IPS DF 6.9 (cell line): ENCODE measurements around the gene TENT5A.

Source experiments
- DNase-seq: peaks from one replicate; pipeline ENCODE4 v3.0.0-alpha.2; 2013; ENCODE audit warnings: low read depth, low spot score
- H3K27ac ChIP-seq: one replicate; pipeline ENCODE4 v1.5.1; 2013; ENCODE audit warnings: low read length, control low read depth
- H3K27me3 ChIP-seq: 2 replicates; pipeline ENCODE4 v1.6.1; 2013; ENCODE audit warnings: mild to moderate bottlenecking, low read length; ENCODE audit not compliant: control insufficient read depth, insufficient read depth
- H3K36me3 ChIP-seq: 2 replicates; pipeline ENCODE4 v1.6.1; 2013; ENCODE audit warnings: low read length; ENCODE audit not compliant: control insufficient read depth, insufficient read depth
- H3K4me1 ChIP-seq: 2 replicates; pipeline ENCODE4 v1.6.1; 2013; ENCODE audit warnings: low read length; ENCODE audit not compliant: control insufficient read depth, insufficient read depth
- H3K4me3 ChIP-seq: 2 replicates; pipeline ENCODE4 v1.5.1; 2013; ENCODE audit warnings: mild to moderate bottlenecking, low read length
- H3K9me3 ChIP-seq: 2 replicates; pipeline ENCODE4 v1.6.1; 2013; ENCODE audit warnings: low read length, inconsistent platforms; ENCODE audit not compliant: control insufficient read depth, insufficient read depth
- WGBS: extraction: QIAGEN DNeasy Blood & Tissue Kit; methylation state at CpG from one replicate; pipeline ENCODE4 v1.1.7; 2013; ENCODE audit warnings: mixed read lengths, missing lambda C conversion rate; ENCODE audit not compliant: insufficient read length, insufficient coverage; 5-methylcytosine and 5-hydroxymethylcytosine counted together

The TENT5A gene

DNA sequence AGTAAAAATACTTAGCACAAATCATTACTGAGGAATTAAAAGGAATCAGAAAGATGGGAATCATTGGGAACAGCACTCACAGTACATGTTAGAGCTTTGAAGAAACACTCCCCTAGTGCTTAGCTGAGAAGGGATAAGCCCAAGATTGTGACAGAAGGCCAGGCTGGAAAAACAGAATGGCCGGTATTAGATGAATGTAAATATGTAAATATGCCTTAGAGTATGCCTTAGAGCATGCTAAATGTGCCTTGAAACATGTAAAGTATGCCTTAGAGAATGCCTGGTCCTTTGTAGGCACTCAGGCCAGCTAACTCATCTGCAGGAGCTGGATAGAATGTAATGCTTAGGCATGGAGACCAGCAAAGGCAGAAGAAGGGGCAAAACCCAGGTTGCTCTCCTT is 10.6 kb upstream of the TENT5A start:
- DNase-seq, result no peak
- no CpG with 5 or more reads among the region's 1 CpG for WGBS
- no peak overlapping the region for H3K4me3 ChIP-seq
- no peak overlapping the region for H3K27ac ChIP-seq
- H3K9me3 ChIP-seq, result peaks cover 1% of the 10 kb centered on the region; the same call in 1 of the 2 replicates
- no peaks in the 10 kb centered on the region for H3K36me3 ChIP-seq
- no peaks in the 10 kb centered on the region for H3K4me1 ChIP-seq
- no peaks in the 10 kb centered on the region for H3K27me3 ChIP-seq

DNA sequence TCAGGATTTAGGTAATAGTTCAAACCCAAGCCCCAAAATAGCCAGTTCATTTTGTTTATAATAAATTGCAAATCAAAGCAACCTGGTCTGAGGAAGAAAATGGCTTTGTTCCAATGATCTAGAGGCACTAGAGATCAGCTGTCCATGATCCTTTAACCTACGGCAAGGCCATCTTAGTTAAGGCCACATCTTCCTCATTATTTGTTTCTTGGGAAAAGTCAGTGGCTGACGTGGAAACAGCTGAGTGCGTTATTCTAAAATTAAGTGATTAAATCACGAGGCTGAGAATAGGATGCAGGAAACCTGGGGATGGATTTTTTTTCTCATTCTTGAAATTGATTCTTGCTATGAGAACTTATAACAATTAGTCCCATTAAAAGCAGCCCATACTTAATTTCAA is 10.1 kb upstream of the TENT5A start:
- peaks cover 1% of the 10 kb centered on the region; the same call in 1 of the 2 replicates for H3K9me3 ChIP-seq
- H3K4me3 ChIP-seq, result no peak overlapping the region
- H3K4me1 ChIP-seq, result no peaks in the 10 kb centered on the region
- no peaks in the 10 kb centered on the region for H3K27me3 ChIP-seq
- no peak overlapping the region for H3K27ac ChIP-seq
- no peaks in the 10 kb centered on the region for H3K36me3 ChIP-seq
- DNase-seq, result no peak
- WGBS, result no CpG with 5 or more reads among the region's 4 CpGs

DNA sequence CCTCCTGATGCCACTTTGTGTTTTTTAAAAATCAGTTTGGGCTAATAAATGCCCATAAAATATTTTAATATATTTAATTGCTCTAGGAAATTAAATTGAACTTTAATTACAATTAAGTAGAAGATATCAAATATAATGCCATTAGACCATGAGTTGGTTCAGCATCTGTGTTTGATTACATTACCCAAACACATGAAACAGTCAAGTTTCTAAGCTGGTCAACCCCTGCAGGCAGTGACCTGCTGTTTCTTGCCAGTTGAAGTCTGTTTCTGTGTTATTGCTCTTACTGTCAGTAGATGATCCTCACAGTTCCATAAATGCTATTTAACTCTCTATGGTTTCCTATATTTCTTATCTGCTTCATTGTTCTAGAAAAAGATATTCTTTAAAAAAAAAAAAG is 9.7 kb upstream of the TENT5A start:
- H3K27ac ChIP-seq, result no peak overlapping the region
- H3K27me3 ChIP-seq, result no peaks in the 10 kb centered on the region
- no peak for DNase-seq
- no peaks in the 10 kb centered on the region; the same call in 1 of the 2 replicates for H3K4me1 ChIP-seq
- no peaks in the 10 kb centered on the region for H3K36me3 ChIP-seq
- no peak overlapping the region for H3K4me3 ChIP-seq
- H3K9me3 ChIP-seq, result peaks cover 1% of the 10 kb centered on the region; the same call in 1 of the 2 replicates

DNA sequence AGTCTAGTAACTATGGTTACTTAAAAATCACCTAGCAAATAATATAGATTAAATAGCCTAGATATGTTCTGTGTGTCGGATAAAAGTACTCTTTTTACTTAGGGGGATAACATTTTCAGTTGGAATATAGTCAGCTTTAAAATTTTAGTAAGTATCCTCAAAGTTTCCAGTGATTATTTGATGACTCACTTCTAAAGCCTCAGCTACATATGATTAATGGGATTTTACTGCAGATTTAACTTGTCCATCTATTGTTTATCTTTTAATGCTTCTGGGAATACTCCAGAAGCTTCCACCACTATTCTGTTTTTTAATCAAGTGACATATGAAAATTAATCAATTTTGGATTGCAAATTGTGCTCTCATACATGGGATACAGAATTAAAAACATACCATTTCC is 8.7 kb upstream of the TENT5A start:
- H3K4me3 ChIP-seq, result no peak overlapping the region
- H3K27me3 ChIP-seq, result no peaks in the 10 kb centered on the region
- H3K9me3 ChIP-seq, result peaks cover 1% of the 10 kb centered on the region; the same call in 1 of the 2 replicates
- no peak for DNase-seq
- no CpG with 5 or more reads among the region's 1 CpG for WGBS
- H3K36me3 ChIP-seq, result no peaks in the 10 kb centered on the region
- no peak overlapping the region for H3K27ac ChIP-seq
- H3K4me1 ChIP-seq, result no peaks in the 10 kb centered on the region; the same call in 1 of the 2 replicates

DNA sequence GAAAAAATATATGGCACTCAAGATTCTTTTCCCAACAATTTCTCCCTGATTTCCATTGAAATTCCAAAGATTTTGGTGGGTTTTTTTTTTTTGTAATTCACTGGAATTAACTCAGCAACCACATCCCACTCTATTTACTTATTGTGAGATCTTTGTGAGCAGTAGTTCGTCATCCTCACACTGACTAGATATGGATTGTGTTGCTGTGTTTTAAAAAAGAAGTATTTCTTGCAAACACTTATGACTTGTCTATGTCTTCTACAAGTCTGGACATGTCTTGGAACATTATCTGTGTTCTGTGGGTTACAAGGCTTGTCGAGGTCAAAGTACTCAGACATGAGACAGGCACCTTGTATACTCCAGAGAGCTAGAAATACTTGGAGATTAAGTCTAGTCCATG is 7.3 kb upstream of the TENT5A start:
- no peak for DNase-seq
- Histone ChIP-seq H3K36me3 (no peaks in the 10 kb centered on the region), H3K4me1 (no peaks in the 10 kb centered on the region; the same call in 1 of the 2 replicates), H3K9me3 (peaks cover 1% of the 10 kb centered on the region; the same call in 1 of the 2 replicates), H3K27ac (no peak overlapping the region), H3K4me3 (no peak overlapping the region), H3K27me3 (no peaks in the 10 kb centered on the region)
- no CpG with 5 or more reads among the region's 2 CpGs for WGBS

DNA sequence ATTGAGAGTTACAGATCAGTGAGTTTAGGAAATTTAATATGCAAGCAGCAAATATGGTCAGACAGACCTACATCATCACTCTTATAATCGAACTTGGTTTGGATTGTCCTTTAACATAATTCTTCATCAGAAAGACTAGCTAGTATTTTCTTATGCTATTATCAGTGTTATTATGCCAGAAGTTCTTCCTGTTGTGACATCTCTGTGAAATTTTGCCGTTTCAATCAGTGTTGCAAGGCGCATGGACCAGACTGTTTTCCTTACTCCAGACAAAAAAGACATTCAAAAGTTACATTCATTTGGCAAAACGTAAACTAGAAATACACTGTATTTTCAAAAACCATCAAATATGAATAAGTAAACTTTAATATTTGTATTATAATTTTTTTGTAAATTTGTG is 5.7 kb upstream of the TENT5A start:
- H3K4me3 ChIP-seq, result no peak overlapping the region
- no peaks in the 10 kb centered on the region; the same call in 1 of the 2 replicates for H3K27me3 ChIP-seq
- no peaks in the 10 kb centered on the region for H3K9me3 ChIP-seq
- DNase-seq, result no peak
- H3K4me1 ChIP-seq, result peaks cover 2% of the 10 kb centered on the region; the same call in 1 of the 2 replicates
- H3K36me3 ChIP-seq, result no peaks in the 10 kb centered on the region
- WGBS, result no CpG with 5 or more reads among the region's 4 CpGs
- H3K27ac ChIP-seq, result no peak overlapping the region

DNA sequence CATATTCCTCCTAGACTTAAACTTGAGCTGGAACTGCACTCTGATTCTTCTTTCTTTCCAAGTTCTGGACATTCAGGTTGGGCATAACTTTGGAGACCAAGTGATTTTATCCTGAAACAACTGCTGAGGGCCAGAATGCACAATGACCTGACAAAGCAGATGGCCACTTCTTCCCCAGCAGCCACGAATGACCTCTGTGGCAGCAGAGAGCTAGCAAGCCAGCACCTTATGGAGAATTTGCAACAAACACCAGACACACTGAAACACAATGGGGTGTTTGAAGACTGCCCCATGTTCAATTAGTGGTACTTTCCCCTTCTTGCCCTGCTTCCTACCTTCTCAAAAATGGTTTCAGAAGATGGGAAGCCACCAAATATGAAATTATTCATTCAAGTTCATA is 4.2 kb upstream of the TENT5A start:
- H3K36me3 ChIP-seq, result no peaks in the 10 kb centered on the region
- H3K27me3 ChIP-seq, result no peaks in the 10 kb centered on the region; the same call in 1 of the 2 replicates
- H3K27ac ChIP-seq, result no peak overlapping the region
- no peaks in the 10 kb centered on the region for H3K9me3 ChIP-seq
- peaks cover 2% of the 10 kb centered on the region; the same call in 1 of the 2 replicates for H3K4me1 ChIP-seq
- no peak overlapping the region for H3K4me3 ChIP-seq
- WGBS, result no CpG with 5 or more reads among the region's 1 CpG
- DNase-seq, result no peak

DNA sequence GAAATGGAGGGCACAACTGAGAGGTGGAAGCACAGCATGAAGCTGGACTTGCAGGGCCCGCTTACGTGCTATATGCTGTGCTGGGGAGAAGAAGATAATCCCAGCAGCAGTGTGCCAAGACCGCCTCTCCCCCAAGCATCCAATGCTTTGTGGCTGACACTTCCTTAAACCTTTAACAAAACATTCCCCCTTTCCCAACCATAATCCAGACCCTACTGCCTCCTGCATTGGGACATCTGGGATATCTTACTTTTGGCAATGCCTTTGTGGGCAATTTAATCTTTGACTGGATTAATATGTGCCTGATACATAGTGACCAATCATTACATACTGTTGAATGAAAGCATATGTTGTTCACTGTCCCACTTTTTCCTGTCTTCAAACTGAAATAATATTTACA is 3.1 kb upstream of the TENT5A start:
- WGBS, result no CpG with 5 or more reads among the region's 3 CpGs
- H3K27me3 ChIP-seq, result peaks cover 4% of the 10 kb centered on the region; the same call in 1 of the 2 replicates
- no peak overlapping the region for H3K27ac ChIP-seq
- no peaks in the 10 kb centered on the region for H3K9me3 ChIP-seq
- H3K36me3 ChIP-seq, result no peaks in the 10 kb centered on the region
- H3K4me1 ChIP-seq, result peaks cover 4% of the 10 kb centered on the region; the same call in 1 of the 2 replicates
- no peak overlapping the region for H3K4me3 ChIP-seq
- DNase-seq, result no peak

DNA sequence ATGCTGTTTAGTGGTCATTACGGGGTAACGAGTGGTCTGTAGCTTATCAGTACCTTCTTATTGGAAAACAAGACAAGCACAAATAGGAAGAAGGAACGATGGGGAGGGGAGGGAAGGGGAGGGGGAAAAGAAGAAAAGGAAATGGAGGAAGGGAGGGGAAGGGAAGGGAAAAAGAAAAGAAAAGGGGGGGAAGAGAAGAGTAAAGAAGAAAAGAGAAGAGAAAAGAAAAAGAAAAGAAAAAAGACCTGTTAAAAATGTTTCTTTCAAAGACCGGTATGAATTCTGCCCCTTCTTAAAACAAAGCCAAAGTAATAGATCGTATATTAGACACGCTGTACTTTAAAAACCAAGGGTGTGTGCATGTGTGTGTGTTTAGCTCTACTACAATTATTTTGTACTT is 2.4 kb upstream of the TENT5A start:
- WGBS, result no CpG with 5 or more reads among the region's 6 CpGs
- Histone ChIP-seq H3K9me3 (no peaks in the 10 kb centered on the region), H3K4me1 (peaks cover 4% of the 10 kb centered on the region; the same call in 1 of the 2 replicates), H3K36me3 (no peaks in the 10 kb centered on the region), H3K27me3 (peaks cover 4% of the 10 kb centered on the region; the same call in 1 of the 2 replicates), H3K27ac (no peak overlapping the region), H3K4me3 (no peak overlapping the region)
- no peak for DNase-seq

DNA sequence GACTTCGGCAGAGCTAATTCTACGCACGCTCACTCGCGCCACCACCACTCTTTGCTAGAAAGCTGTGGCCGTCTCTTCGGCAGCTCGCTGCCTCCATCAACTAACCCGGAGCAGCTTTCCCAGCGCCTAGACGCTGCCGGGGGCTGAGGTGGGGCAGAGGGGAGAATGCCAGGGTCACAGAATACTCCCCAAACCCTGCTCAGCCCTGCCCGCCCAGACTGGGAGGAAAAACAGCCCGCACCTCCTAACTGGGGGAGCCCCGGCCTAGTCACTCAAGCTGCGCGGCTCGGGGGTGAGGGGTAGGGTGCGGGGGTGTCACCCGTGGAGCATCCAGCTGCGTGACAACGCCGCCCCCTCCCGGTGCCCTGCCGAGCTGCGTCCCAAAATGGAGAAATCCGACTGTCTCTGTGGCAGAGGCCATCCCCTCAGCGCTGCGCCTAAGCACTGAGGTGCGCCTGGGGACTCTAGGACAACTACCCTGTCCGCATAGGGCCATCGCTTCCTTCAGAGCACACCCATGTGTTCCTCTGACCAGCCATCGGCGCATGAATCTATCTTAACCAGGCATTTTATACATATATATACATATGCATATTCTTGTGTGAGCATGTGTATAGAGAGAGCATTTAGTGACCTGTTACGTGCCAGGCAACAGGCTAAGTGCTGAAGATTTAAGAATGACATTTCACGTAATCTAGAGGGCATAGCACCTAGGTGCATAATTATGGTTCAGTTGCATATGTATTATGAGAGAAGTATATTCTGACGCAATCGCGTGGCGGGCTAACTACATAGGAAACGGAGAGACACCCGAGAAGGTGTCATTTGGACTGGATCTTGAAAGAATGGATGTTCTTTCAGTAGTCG is 1.5 kb upstream of the TENT5A start:
- Histone ChIP-seq H3K4me3 (peak overlapping the region; percentile 50; the same call in 1 of the 2 replicates), H3K27ac (no peak overlapping the region), H3K4me1 (peaks cover 4% of the 10 kb centered on the region; the same call in 1 of the 2 replicates), H3K9me3 (no peaks in the 10 kb centered on the region), H3K27me3 (peaks cover 4% of the 10 kb centered on the region; the same call in 1 of the 2 replicates), H3K36me3 (no peaks in the 10 kb centered on the region)
- WGBS, result 100% methylated on average over 1 of the region's 43 CpGs
- DNase-seq, result no peak
